ENCODE data around the gene ADAM19.

The ADAM19 gene

DNA sequence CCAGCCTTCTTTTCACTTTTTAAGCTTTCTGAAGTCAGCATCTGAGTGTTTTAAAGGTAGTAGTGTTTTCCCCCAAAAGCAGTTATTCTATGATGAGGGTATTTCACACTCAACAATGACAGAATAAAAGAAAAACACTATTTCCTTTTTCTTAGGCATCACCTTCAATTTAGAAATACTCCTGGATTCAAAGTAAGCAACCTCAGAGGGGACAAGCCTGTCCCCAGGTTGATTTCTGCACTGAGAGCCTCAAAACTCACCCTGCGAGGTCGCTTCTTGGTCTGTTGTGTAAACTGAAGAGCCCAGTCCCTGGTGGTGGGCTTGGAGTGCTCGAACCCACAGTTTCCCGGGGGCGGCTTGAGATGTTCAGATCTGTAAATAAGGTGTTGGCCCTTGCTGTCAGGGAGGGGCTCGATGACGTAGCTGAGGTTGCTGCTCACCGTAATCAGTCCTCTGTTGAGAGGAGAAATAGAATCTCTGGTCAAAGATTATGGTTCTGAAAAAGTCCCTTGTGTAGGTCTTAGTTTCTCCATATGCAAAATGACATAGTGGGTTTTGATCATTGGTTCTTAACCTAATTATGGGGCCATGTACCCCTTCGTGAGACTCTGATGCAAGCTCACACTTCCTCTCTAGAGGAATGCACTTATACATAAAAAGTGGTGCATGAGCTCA is 55.9 kb downstream of the ADAM19 start:
- DNase-seq: no peak

DNA sequence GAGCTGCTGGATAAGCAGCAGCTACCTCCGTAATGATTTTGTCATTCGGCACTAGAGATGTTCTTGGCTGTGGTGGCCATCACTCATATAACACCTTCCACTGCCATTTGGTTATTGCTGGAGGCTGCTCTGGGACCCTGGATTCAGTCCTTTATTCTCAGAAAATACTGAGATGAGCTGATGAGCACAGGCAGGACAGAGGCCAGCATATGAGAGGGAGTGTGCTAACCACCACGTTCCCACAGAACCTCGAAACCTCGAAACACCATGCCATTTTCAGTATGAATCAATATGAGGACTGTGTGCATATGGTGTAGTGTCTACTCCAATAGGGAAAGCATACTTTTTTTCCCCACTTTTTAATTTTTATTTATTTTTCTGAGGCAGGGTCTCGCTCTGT is 56.6 kb downstream of the ADAM19 start:
- DNase-seq: no peak

DNA sequence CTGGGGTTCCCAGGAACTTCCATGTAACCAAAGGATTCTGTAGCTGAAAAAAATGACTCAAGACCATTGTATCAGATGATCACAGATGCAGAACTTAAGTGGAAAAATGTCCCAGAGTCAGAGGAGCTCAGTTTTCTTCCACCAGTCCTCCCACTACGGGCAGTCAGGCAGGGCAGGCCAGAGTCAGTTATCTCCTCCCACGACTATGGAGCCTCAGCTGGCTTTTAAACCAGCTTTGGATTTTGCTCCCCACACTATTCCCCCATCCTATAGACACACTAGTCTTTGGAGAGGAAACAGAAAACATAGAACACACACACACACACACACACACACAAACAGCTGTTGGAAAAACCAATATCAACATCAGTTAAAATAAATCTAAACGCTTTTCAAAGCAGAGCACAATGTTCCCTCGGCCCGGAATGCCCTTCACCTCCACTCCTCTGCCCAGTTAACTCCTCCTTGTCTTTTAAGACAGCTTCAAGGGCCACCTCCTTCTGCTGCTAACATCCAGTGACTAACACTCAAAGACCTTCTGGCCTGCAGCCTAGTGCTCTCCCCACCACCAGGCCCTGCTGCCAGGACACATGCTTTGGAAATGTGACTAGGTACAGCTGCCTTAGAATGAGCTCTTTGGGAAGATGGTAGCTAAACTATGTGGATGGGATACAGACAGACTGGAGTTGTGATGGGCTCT is 58.8 kb downstream of the ADAM19 start:
- no peak for DNase-seq

DNA sequence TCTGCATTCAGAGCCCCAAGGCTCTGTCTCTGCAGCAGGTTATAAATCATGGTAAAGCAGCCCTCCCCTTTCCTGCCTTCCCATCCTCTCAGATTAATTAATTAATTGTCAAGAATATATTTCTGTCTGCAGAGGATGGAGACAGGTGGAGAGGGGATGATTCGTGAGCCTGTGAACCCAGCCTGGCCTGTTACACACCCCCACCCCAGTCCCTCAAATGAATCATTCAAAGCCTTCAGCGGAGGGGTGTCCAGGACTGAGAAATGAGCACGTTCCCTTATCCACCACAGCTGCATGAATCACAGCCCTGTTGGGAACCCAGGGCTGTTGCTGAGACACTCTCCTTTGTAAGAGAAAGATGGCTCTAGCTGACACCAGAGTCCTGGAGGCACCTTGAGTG is 59.6 kb downstream of the ADAM19 start:
- no peak for DNase-seq

DNA sequence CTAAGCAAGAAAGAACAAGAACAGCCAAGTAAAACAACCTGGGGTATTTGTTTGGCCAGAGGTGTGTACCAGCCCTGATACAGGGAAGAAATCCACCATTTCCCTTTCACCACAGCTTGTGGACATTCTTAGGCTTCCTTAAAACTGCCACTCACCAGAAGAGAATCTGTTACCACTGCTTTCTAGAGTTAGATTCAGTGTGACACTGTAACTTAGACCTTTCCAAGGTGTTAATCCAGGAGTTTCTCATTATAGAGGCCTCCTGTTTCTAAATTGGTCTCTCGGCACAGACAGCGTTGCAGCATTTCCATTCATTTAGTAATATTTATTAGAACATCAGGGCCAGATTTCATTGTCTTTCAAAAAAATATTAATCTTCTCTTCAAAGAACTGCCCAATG is 60.6 kb downstream of the ADAM19 start:
- DNase-seq: no peak

DNA sequence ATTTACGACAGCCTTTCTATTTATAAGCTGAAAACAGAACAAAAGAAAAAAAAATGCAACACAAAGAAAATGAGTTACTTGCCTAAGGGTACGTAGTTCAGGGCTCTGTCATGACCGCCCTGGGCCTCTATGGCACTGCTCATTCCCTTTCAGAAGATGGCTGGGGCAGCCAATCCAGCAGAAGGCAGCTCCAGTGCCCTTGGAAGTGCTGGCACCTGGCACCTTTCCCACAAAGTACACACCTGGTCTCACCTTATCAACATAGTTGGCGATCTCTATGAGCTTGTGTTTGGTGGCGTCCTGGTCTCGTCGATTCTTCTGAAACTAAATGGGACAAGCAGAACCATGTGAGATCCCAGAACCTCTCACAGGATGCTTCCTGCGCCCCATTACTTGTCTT is 62.4 kb downstream of the ADAM19 start:
- no peak for DNase-seq

DNA sequence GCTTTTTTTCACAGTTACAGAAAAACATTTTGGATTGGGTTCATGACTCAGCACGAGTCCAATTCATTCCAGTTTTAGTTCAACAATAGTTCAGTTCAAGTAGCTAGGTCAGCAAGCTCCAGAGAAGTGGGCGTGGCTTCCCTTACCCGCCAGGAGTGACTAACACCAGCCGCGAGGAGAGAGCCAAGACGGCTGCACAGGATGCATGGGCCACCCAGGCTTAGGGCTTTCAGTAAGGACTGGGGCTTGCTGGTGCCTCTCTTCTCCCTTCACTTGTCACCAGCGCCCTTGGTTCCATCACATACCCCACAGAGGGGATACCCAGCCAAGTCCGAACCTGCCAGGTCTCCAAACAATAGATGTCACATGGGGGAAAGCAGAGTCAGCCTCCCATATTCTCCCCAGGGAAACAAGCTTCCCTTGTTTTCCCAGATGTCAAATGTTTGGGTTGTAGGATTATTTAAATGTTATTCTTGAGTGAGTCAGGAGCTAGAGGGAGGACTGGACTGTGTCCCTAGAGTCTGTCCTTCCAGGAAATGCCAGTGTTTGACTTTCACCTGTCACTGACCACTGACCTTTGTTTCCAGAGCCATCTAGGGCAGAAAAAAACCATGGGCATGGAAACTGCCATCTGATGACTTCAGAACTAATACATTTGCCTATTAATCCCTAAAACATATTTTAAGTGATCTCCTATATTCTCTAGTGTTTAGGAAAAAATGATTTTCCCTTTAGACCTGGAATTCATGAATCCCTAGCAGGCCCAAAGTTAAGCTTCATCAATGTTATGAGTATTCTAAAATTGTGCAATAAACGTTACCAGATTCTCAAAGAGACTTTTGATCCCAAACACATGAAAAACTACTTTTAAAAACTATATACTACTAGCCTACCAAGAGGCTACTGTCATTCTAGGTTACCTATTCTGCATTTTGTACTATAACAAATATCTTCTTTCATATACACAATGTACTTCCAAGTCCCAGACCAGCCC is 63.6 kb downstream of the ADAM19 start:
- DNase-seq: peak in 53 of 58 donors; percentile 5 to 86 (median 58)

DNA sequence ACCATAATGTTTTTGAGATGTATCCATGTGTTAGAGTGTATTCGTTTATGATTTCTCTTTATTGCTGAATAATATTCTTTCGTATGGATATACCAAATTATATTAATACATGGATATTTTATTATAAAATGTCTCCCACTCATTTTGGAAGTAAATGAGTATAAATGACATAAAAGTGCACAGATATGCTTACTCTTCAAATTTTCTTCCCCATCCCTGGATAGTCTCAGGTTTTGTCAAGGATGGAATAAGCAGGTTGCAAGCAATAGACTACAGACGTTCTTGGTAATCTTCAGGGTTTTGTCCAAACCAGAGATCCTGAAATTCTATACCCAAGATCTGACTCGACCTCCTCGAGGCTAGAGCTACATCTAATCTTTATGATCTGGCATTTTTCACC is 64.9 kb downstream of the ADAM19 start:
- no peak for DNase-seq

DNA sequence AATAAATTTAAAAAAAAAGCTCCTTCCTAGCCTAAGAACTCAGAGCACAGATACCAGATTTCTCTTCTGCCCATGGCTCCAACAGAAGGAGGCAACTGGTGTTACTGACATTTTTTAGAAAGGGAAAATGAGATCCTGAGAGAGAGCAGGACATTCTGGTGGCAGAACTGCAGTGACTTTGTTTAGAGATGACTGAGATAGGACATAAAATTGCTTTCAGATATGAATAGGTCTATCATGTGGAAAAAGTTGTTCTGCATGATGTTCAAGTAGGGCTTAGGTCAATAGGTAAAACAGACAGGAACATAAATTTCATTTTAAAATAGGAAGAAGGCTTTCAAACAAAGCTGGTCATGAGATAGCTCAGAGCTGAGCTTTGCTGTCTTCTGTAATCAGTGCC is 66.0 kb downstream of the ADAM19 start:
- no peak for DNase-seq

DNA sequence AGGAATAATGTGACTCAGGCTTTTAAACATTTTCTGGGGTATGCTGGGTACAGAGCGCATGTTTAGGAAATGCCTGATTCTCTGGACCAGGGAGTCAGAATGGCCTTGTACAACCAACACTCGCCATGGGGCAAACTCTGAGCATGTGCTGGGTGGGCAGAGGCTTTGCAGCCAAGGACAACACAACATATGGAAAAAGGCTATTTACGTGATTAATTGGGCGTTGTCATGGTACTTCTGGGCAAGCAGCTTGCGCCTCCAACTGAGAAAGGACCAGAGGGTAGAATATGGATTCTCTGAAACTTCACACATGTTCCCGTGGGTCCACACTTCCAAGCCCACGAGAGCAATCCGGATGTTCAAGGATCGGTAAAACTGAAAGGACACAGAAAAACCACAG is 66.5 kb downstream of the ADAM19 start:
- DNase-seq: no peak

DNA sequence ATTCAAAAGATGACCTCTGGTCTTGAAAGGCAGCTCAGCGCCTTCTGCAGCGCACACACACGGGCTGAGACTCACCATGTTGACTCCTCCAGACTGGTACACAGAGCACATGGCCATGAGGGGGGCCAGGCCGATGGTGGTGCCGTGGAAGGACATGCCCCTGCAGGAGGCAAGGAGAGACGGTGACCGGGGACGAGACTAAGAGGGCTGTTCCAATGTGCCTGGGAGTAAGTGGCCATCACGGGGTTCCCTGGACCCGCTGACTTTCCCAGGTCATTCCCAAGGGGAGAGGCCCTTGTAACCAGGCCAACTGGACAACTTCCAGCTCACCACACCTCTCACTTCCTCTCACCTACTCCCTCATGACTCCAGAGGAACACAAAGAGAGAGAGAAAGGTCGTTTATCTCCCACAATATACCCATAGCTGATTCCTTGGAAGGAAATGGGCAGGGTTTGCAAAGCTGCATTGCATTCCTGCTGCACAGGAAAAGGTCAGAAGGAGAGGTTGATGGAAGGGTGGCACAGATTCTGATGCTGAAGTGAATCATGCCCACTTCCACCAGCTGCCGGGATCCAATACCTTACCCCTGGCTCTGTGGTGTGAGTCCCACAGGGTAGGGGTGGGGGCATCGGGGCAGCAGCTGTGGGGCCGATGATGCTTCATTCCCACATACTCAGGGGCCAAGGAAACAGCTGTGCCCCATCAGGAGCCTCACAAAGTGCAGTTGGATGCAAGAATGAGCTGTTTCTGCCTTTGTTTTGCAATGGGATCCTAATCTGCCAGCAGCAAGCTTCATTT is 68.4 kb downstream of the ADAM19 start:
- no peak for DNase-seq

DNA sequence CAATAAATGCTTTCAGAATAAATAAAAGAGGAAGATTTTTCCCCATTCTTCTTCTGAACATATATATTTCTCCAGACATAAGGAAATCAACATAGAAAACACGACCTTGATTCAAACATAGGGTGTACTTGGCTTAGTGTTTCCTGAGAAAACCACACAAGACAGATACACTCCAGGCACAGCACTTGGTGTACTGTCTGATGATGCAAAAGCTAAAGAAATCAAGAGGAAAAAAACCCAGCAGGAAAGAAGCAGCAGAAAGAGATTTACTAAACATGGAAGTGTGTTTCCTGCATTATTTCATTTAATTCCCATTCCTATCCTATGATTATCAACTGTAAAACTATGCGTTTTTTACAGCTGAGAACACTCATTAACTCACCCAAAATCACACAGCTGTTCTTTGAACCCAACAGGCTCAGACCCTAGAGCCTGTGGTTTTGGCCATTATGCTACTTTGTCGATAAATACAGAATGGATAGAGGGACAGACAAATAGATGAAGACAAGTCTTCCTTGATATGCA is 69.4 kb downstream of the ADAM19 start:
- DNase-seq: no peak

DNA sequence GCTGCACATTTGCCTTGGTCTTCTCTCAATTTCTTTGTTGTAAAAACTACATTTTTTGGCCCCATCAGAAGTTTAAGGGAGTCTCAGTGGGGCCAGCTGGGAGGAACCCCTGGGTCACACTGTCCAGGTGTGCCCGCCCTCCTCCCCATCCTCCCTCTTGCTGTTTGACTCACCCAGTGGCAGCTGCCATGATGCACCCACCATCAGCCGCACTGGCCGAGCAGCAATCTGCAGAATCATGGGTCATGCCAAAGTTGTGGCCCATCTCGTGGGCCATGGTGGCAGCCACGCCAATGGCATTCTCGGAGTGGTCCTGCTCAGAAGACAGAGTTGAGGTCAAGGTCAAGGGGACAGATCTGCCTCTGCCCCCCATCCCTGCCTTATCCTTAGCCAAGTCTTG is 70.1 kb downstream of the ADAM19 start:
- DNase-seq: no peak

DNA sequence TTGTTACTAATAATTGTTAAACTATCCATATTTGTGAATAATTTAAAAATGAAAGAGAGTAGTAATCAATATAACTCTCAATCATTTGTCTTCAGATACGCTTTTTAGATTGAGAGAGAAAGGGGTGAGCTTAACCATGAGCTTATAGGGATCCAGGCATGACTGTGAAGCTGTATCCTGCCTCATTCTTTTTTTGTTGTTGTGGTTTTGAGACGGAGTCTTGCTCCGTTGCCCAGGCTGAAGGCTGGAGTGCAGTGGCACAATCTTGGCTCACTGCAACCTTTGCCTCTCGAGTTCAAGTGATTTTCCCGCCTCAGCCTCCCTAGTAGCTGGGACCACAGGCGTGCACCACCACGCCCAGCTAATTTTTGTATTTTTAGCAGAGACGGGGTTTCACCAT is 71.5 kb downstream of the ADAM19 start:
- DNase-seq: no peak

DNA sequence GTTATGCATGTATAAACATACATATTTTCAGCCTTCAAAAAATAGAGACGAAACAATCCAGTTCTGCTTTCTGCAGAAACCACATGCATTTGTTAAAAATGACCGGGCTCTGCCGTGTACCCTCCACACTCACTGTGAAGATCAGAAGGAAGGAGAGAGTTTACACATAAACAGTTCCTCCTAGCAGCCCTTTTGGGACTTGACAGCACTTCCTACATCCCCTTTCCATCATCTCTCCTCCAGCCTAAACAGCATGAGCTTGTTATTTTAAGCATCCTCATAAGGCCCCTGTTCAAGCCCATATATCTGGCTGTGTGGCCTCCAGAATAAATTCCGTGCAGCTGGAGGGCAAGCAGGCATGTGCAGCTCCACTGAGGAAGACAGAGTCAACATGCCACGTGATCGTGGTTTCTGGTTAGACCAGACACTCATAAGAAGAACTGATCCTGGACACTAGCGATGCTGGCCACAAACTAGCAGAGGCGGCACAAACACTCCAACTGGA is 73.4 kb downstream of the ADAM19 start:
- peak in 10 of 58 donors; percentile 4 to 34 (median 16) for DNase-seq

DNA sequence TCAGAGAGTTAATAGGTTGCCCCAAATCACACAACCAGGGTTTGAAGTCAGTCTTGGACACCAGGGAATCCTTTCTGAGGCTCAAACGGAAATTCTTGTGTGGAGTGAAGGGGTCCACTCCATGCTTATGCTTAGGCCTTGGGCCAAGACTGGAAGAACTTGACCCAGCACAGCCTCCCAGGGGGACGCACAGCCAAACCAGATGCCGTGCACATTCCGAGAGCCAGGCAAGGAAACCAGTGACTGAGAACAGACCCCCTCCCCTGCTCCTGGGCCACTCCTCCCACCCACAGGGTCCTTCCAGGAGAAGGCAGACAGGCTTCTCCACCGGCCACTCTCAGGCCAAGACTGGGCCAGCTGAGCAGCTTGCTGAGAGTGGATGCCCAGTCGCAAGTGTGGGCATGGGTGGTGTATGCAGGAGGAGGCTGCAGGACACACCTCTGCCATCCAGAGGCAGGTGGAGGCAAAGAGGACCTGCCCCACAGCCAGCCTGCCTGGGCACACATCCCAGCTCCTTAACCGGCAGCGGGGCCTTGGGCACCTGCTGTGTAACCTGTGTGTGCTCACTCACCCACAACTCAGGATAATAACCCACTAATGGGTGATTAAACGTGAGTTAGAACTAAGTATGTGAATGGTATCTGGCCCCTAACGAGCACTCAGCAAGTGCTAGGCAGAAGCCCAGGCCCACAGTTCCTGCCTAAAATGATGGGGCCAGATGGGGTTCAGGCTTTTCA is 77.5 kb downstream of the ADAM19 start:
- no peak for DNase-seq

DNA sequence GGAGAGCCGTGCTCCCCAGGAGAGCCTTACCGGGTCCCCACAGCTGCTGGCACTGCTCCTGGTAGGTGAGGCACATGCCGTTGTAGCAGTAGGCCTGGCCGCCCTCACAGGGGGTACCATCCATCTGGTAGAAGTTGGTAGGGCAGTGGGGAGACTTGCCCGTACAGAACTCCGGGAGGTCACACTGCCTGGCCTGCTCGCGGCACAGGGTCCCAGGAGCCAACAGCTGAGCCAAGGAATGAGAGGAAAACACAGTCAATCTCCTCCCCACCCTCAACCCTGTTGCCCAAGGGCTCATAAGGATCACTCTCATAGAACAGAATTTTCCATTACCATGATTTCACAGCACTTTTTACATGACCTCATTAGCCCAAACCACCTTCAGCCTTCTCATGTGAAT is 78.7 kb downstream of the ADAM19 start:
- DNase-seq: no peak

DNA sequence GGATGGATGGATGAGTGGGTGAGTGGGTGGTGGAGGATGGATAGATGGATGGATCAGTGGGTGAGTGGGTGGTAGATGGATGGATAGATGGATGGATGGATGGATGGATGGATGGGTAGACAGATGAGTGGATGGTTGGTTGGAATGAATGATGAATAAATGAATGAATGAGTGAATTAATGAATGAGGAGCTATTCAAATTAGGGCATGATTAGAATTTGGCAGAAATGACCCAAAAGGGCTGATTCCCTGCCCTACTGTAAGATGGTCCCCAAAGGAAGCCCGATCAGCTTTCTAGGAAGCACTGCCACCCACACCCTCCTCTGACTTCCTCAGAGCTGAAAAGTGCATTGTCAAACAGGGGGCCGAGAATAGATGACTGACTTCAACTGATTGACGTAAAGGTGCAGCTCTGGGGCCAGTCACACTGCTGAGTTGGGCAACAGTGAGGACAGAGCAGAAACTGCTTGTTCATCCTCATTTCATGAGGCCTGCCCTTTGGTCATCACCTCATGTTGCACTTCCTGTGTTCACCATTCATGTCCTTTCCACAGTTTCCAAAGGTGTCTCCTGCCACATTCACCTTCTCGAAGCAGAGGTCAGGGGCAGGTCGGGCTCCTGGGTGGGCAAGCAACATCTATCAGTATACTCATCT is 81.3 kb downstream of the ADAM19 start:
- DNase-seq: no peak

DNA sequence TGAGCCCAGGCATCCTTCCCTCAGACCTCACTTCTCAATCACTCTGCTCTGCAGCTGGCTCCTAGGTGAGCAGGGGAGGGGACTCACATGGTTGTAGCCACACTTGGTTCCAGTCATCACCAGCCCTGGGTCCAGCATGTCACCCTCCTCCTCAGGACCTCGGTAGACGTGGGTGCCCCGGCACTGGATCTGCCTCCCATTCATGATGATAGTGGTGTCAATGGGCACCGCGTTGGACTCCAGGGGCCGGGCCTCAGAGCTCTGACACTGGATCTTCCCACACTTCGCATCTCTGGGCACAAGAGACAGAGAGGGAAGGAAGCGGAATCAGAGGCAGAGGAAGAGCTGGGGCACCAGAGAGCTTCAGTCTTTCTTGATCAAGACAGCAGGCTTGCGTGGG is 82.7 kb downstream of the ADAM19 start:
- no peak for DNase-seq
